GM19452 (cell line): ENCODE results near the gene CUL2.

Source experiments
- ATAC-seq: cut with Tn5 transposase; IDR thresholded peaks from one replicate; pipeline ENCODE4 v1.9.1; 2021; ENCODE audit not compliant: unreplicated experiment

CUL2 gene

DNA sequence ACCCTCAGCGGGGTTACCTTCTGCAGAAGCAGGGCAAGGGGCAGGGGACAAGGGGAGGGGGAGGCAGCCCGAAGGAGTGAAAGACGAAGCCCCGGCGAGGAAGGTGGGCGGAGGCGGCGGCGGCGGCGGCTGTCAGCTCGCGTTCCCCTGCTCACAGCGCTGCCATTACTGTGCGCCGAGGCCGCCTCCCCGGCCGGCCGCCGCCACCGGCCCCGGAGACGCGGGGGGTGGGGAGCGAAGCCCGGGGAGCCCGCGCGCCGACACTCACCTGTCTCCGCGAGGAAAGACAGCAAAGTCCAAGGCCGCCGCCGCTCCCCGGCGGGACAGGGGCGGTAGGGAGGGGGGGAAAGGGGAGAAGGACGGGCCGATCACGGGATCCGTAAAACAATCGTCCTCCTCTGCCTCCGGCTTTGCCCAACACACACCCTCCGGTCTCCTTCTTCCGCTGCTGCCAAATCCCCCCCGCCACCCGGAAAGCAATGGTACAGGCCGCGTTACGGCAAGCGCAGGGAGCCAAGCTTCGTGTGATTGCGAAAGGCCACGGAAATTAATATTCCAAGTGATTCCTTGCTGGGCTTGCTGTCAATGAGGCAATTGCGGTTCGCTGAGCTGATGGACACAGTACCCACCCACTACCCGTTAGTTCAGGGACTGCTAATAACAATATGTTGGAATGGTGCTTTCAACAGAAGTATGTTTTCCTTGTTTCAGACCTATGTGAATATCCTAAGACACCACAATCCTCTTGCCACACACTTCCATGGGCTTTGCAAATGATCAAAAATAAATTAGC, at the start of gene CUL2:
TSS of gene CUL2 (minus strand) at position 180 of the 793 bp plus-strand sequence. CDS start 19,024 bp downstream, outside the sequence.
- ATAC-seq: peak; percentile 97

DNA sequence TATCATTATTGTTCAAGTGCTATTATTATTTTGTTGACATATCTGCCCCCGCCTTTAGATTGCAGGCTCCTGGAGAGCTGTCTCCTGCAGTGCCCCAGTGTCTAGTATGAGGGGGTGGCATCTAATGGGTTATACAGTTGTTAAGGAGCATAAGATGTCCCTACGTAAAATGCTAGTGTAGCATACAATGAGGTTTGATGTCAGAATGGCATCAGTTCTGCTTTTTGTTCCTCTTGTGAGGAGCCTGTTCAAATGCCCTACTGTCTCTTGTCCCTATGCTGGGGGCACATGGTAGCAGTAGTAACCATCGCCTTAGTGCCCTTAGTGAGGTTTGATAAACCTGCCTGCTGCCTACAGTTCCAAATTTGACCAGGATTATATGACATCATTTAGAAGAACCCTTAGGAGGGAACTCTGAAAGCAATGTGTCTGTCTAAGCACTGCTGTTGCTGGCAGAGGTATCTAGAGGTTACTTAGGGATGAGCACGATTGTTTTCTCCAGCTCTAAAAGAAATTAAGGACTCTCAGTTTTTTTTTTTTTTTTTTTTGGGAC, 46.2 kb upstream of the CUL2 start:
- no peak for ATAC-seq

DNA sequence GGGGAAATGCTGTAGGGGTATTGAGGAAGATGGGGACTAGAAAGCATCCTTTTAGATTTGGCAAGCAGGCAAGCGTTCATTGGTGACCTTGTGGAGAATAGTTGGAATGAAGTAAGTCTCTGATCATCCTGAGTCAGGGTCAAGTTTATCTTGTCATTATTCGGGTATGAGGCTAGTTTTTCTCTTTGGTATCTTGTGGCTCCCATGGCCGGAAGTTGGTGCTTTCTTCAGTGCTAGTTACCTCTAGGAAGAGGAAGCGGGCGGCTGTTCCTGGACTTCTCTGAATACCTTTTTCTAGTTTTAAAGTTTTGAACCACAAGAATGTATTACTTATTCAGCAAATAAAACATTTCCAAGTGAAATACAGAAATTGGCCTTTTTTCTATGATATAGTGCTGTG, 45.7 kb upstream of the CUL2 start:
- no peak for ATAC-seq

DNA sequence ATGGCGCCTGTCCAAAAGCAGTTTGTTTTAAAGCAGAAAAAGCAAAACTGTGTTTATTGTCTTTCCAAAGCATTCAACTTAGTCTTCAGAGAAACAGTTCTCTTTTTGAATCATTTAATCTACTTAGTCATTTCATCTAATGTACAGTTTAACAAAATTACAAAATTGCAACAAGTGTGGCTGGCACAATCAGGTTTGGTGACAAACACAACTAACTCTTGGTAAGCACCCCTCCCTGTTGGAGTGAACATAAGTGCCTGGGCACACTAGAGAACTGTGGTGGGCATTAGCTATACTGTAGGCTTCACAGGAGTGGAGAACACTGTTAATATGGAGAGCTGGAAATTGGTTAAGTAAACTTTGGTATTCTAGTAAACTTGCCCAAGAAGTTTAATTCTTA, 43.4 kb upstream of the CUL2 start:
- no peak for ATAC-seq

DNA sequence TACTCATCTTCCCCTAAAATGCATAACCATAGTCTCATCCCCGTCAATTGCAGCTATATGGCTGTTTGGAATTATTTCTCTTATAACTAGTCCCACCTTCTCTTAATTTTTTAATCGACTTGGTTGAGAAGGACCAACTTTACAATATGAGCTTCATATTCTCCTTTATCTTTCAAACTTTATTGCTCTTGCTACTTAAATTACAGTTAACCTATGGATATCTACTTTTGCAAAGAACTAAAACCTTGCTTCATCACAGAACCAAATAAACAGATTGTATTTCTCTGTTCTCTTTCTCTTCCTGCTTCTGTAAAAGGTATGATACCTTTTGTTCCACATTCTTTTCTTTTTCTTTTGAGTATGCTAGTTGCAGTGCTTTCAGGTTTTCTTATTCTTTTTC, 42.6 kb upstream of the CUL2 start:
- ATAC-seq: no peak

DNA sequence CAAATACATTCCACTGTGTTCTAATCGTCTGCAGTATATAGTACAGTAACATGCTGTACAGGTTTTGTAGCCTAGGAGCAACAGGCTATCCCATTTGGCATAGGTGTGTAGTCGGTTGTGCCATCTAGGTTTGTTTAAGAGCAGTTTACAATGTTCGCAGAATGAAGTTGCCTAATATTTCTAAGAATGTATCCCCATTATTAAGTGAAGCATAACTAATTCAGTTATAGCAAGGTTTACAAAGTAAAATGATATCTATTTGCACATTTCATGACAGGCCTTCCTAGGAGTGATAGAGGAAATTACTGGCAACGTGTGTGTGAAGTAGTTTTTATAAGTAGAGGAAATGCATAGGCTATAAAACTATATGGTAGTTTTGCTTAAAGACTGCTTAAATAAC, 40.5 kb upstream of the CUL2 start:
- ATAC-seq: no peak

DNA sequence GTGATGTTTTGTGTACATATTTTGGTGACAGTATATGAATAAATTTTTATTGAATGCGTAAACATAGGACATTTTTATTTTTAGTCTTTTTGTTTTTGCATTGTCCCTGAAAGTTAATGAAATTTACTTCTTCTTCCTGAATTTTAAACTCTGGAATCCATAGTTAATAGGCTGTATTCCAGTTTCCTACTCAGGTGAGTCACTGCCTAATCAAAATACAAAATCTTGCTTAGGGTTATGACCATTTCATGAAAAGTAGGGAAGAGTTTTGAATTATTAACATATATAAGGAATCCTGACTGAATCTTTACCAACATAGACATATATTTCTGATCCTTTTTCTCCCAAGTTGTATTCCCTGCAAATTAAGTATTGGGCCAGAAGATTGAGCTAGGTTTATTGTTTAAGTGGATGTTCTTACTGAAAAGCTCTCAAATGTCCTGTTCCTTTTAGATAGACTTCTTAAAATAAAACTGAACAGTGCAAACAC, 39.1 kb upstream of the CUL2 start:
- ATAC-seq: no peak

DNA sequence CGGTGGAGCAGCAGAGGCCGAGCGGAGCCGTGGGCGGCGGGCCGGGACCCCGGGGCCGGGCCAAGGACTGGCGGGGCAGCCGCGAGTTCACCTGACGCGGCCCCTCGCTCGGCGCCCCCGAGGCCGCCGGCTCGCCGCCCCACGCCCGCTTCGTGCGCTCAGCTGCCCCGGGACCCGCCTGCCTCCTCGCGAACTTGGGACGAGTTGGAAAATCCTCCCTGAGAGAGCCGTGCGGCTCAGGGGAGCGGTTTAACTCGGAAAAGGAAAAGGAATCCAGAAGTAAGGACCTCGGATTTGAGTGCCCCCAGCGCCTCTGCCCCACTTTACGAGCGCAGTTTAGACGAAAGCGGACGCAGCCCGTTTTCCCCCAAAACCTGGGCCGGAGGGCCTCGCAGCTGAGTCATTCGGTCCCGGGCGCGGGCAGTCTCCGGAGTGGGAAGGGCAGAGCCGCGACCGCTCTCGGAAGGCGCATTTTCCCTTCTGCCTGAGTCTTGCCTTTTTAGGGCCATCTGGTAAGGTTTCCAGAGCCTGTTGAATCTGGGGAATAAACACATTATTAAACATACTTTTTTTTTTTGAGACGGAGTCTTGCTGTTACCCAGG, 37.2 kb upstream of the CUL2 start:
- no peak for ATAC-seq

DNA sequence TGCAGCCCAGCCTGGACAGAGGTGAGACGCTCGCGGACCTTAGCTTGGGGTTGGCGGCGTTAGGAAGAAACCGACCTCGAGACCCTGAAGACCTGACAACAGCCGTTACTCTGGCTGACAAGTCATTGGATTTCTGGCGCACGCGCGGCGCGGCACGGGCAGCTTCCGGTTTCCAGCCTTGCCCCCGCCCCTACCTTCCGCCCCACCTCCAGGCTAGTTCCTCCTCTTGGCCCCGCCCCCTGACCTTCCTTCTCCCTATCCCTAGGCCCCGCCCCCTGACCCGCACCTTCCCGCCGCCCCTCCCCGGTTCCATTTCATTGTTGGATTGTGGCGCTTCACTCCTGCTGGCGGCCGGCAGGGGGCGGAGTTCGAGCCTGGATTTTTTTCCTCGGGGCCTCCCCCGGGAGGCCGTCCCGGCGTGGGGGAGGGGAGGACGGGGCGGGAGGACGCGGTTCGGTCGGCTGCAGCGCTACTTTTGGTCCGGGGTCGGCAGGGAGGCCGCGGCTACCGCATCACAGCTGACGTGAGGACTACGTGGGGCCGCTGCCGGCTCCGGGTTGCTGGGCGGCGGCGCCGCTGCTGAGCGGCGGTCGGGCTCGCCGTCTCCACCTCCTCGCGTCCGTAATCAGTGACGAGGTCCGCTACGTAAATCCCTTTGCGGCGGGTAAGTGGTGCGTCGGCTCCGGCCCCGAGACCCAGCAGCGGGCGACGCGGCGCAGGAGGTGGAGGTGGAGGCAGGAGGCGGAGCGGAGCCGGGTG, 36.6 kb upstream of the CUL2 start, which contains the start of gene CREM:
TSS of gene CREM (plus strand) at position 317 of the 759 bp plus-strand sequence. CDS start 10,990 bp downstream, outside the sequence.
- ATAC-seq: peak; percentile 71

DNA sequence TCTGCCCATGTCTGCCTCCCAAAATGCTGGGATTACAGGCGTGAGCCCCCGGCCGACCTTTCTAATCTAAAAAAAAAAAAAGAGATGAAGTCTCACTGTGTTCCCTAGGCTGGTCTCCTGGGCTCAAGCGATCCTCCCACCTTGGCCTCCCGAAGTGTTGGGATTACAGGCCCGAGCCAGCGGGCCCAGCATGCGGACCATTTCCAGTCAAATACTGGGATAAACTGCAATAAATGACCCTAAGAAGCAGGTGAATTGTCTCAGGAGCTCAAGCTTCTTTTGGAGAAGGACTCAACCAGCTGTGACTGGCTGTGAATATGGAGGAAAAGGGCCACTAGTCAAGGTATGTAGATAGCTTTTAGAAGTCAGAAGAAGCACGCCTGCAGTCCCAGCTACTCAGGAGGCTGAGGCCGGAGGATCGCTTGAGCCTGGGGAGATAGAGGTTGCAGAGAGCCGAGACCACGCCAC, 36.0 kb upstream of the CUL2 start:
- ATAC-seq: no peak

DNA sequence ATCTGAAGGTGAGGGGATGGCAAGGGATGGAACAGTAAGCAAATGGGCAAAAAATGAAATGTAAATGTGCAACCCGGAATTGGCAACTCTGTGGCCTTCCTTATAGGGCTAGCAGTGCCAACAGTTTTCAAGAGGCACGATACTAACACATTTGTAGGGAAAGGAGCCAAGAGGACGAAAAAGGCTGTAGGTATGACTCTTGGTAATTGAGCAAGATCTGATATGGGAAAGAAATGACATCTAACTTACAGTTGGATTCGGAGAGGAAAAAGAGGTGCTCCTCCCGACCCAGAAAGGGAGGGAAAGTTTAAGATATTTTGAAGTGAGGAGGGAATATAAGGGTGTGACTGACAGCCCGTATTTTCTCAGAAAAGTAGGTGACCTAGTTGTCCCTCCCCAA, 34.4 kb upstream of the CUL2 start:
- ATAC-seq: no peak

DNA sequence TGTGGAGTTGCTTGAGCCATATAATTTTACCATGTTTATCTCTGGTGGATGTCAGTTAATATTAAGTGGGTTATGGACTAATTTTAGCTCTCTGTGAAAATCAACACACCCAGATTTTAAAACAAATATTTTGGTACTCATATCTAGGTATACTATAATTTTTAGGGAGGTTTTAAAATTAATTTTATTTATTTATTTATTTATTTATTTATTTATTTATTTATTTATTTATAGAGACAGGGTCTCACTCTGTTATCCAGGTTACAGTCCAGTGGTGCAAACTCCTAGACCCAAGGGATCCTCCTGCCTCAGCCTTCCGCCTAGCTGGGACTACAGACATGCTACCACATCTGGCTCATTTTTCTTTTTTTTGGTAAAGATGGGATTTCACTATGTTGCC, 29.2 kb upstream of the CUL2 start:
- no peak for ATAC-seq

DNA sequence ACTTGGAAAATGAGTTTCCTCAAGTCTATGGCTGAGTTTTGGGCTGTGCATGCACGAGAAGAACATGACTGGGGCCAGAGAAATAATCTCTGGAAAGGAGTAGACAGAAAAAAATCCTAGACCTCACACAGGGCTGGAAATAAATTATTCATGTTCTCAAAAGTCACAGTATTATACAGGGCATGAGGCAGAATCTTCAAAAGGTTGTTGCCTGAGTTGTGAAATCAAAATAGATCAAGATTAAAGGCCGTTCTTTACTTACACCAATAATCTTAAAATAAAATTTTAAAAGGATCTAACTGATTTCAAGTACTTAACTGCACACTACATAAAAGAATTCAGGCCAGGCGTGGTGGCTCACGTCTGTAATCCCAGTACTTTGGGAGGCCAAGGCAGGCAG, 22.4 kb upstream of the CUL2 start:
- no peak for ATAC-seq

DNA sequence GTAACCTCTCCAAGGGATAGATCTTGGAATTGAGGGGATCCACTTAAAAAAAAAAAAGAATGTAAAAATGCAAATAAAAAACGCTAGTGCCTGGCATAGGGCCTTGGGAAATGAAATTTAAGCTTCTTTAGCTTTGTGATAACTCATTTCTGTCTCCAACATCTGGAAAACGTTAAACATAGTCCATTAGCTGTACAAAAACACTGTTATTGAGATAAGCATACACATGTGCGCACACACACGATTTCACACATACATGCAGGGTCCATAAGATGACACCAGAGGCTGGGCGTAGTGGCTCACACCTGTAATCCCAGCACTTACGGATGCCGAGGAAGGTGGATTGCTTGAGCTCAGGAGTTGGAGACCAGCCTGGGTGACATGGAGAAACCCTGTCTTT, 13.7 kb upstream of the CUL2 start:
- ATAC-seq: no peak

DNA sequence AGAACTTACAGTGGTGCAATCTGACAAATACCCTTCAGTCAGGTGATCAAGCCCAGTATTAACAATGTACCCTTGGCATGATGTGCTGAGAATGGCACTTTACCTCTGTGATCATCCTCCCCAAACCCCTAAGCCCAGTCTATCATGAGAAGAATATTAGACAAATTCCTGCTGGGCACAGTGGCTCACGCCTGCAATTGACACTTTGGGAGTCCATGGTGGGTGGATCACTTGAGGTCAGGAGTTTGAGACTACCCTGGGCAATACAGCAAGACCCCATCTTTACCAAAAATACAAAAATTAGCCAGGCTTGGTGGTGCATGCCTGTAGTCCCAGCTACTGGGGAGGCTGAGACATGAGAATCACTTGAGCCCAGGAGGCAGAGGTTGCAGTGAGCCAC, 7.4 kb upstream of the CUL2 start:
- no peak for ATAC-seq

DNA sequence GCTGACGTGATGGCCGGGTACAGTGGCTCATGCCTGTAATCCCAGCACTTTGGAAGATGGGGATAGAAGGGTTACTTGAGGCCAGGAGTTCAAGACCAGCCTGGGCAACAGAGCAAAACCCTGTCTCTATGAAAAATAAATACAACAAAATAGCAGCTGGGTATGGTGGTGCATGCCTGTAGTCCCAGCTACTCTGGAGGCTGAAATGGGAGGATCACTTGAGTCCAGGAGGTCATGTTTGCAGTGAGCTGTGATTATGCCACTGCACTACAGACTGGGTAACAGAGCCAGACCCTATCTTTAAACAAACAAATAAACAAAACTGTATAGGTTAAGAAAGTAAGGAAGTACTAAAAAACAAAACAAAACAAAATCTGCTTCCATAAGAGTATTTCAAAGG, 6.2 kb upstream of the CUL2 start:
- ATAC-seq: no peak

DNA sequence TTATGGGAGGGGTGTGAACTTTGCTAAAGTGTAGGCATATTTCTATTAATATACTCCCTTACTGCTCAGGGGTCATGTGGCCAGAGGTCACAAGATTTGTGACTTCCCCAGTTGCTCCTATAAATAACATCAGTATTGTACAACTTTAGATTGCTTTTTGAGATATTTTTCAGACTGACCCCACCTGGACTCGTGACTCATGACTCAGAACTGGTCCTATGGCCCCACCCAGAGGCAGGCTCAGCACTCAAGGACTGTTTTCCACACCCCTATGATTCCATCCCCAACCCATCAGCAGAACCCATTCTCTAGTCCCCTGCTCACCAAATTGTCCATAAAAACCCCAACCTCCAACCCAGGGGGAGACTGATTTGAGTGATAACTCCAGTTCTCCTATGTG, 2.7 kb upstream of the CUL2 start:
- no peak for ATAC-seq

DNA sequence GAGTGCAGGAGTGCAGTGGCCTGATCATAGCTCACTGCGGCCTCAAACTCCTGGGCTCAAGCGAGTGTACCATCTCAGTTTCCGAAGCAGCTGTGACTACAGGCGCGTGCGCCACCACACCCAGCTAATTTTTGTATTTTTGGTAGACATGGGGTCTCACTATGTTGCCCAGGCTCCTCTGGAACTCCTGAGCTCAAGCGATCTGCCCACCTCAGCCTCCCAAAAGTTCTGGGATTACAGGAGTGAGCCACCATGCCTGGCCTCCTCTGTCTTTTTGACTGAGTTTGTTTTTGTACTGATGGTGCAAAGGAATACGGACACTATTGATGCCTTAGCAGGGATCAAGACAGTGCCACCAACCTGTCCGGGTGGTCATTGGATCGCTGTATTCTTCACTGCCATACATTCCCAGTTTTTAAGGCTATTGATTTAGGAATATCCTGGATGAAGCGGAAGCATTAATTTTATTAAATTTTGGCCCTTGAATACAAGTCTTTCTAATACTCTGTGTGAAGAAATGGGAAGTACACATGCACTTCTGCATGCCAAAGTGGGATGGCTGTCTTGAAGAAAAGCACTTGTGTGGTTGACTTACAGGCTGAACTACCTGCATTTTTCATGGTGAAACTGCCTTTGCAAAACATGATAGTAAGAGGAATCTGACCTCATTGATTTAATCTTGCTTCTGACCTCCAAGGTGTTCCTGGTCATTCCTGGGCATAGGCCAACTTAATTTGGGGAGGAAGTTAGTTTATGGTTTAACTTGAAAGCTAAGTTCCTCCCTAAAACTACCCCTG, 2.1 kb upstream of the CUL2 start:
- ATAC-seq: no peak

DNA sequence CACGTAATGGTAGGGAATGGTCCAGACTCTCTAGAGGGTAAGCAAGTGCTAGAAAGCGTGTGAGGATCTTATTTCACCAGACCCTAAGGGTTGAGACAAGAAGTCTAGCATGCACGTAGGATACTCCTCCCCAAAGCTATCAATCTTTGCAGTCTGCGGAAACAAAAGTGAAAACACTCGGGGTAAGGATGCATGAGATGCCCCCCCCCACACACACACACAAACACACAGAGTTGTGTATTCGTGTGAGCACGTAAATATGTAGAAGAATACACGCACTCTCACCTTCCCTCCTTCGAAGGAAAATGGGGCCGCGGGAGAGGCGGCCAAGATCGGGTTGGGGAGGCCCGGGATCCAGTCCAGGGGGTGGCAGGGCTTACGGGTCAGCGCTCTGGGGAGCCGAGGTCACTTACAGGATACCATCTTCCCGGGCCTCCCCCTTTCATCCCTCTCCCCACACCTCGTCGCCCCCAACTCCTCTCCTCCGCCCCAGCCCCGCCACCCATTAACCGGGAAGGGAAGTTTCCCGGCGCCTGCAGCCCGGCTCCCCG, 455 bp downstream of the CUL2 start:
- peak; percentile 35 for ATAC-seq

DNA sequence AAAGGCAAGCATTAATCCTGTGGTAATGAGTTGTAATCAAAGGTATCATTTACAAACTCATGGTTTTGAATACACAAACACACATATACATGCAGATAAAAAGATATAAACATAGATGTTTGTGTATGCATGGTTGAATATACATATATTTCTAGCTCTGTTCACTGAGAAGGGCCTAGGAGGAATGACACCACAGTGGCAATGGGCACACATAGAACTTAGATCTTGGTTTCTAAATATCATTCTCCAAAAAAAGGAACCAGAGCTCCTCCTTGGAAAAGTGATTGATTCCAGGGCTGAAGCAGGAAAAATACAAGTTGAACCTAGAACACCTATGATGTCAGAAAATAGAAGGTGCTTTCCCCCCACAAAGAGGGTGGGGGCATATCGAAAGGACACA, 6.9 kb downstream of the CUL2 start:
- no peak for ATAC-seq
